Measurements from ENCODE around the gene PPP1R18. TPM values are rescaled to one million over a fixed set of nuclear protein-coding genes. Genes with fewer than 3 reads are reported as not detected.

Gene PPP1R18
- total and polyA plus RNA-seq, 9 of the 15 experiments (the other 6 are each of a cell fraction or from before 2014, with no cell fraction given) = 12.0 to 99.2 (median 42.6) TPM

DNA sequence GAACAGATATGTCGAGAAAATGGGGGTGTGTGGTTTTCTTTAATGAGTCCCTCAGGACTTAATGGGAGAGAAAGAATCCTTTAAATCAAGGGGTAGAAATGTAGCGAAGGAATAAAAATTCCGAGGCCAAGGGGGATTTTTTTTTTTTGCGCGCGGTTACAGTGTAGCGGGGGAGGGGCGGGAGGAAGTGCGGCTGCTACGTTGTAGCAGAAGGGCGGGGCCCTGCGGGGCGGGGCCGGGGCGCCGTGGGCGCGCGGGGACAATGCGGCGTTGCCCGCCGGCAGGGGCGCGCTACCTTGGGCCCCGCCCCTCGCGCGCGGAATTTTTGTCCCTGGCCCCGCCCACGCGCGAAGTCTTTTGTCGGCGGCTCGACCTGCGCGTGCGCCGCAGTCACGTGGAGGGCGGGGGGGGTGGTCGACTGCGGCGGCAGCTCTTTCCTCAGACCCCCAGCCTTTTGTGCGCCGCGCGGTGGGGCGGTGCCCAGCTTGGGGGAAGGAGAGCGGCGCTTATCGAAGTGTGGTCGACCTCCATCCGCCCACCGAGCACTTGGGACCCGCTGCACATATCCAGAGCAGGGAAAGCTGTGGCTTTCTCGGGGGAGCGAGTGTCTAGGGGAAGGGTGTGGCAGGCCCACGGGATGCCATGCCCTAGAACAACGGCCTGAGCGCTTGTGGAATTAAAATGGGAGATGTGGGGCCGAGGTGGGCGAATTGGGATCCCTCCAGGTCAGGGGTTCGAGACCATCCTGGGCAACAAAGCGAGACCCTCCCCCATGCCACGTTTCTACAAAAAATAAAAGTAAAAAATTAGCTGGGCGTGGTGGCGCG lies 35.0 kb upstream of the PPP1R18 start (continued):
- TF ChIP-seq KHSRP (IDR thresholded peaks at IDR 0.05) (no peak), ZNF282 (CRISPR knock-in tag; IDR thresholded peaks at IDR 0.05) (no peak), TBL1XR1 (IDR thresholded peaks at IDR 0.05; ENCODE audit: low read length in 2 of 2) (no peak), NRF1 (conservative IDR thresholded peaks at IDR 0.05 in 1 of 2, IDR thresholded peaks at IDR 0.05 in 1 of 2) (peak; percentile 95), PRPF4 (IDR thresholded peaks at IDR 0.05; ENCODE audit: insufficient read depth, low read depth, low read length, poor library complexity, severe bottlenecking) (peak; percentile 45), LARP7 (IDR thresholded peaks at IDR 0.05) (no peak), SREBF1 (IDR thresholded peaks at IDR 0.05; ENCODE audit: borderline replicate concordance, low read depth, low read length) (no peak), ASH1L (IDR thresholded peaks at IDR 0.05; ENCODE audit: borderline replicate concordance, low read depth, partially characterized antibody) (no peak), ZNF699 (CRISPR knock-in tag; IDR thresholded peaks at IDR 0.05; ENCODE audit: insufficient replicate concordance) (no peak), ZNF184 (CRISPR knock-in tag; IDR thresholded peaks at IDR 0.05) (no peak)
- TF ChIP-seq, protein P1, sequence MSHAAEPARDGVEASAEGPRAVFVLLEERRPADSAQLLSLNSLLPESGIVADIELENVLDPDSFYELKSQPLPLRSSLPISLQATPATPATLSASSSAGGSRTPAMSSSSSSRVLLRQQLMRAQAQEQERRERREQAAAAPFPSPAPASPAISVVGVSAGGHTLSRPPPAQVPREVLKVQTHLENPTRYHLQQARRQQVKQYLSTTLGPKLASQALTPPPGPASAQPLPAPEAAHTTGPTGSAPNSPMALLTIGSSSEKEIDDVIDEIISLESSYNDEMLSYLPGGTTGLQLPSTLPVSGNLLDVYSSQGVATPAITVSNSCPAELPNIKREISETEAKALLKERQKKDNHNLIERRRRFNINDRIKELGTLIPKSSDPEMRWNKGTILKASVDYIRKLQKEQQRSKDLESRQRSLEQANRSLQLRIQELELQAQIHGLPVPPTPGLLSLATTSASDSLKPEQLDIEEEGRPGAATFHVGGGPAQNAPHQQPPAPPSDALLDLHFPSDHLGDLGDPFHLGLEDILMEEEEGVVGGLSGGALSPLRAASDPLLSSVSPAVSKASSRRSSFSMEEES (CRISPR knock-in tag; IDR thresholded peaks at IDR 0.05) = peak; percentile 75
- TF ChIP-seq, protein P2, sequence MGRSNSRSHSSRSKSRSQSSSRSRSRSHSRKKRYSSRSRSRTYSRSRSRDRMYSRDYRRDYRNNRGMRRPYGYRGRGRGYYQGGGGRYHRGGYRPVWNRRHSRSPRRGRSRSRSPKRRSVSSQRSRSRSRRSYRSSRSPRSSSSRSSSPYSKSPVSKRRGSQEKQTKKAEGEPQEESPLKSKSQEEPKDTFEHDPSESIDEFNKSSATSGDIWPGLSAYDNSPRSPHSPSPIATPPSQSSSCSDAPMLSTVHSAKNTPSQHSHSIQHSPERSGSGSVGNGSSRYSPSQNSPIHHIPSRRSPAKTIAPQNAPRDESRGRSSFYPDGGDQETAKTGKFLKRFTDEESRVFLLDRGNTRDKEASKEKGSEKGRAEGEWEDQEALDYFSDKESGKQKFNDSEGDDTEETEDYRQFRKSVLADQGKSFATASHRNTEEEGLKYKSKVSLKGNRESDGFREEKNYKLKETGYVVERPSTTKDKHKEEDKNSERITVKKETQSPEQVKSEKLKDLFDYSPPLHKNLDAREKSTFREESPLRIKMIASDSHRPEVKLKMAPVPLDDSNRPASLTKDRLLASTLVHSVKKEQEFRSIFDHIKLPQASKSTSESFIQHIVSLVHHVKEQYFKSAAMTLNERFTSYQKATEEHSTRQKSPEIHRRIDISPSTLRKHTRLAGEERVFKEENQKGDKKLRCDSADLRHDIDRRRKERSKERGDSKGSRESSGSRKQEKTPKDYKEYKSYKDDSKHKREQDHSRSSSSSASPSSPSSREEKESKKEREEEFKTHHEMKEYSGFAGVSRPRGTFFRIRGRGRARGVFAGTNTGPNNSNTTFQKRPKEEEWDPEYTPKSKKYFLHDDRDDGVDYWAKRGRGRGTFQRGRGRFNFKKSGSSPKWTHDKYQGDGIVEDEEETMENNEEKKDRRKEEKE (IDR thresholded peaks at IDR 0.05; ENCODE audit: borderline replicate concordance in 1 of 2, control insufficient read depth in 1 of 2, low read depth in 2 of 2, low read length in 1 of 2) = peak in 1 of 2 experiments; percentile 82; a peak in 1 of 4 replicates
- TF ChIP-seq, protein P3, sequence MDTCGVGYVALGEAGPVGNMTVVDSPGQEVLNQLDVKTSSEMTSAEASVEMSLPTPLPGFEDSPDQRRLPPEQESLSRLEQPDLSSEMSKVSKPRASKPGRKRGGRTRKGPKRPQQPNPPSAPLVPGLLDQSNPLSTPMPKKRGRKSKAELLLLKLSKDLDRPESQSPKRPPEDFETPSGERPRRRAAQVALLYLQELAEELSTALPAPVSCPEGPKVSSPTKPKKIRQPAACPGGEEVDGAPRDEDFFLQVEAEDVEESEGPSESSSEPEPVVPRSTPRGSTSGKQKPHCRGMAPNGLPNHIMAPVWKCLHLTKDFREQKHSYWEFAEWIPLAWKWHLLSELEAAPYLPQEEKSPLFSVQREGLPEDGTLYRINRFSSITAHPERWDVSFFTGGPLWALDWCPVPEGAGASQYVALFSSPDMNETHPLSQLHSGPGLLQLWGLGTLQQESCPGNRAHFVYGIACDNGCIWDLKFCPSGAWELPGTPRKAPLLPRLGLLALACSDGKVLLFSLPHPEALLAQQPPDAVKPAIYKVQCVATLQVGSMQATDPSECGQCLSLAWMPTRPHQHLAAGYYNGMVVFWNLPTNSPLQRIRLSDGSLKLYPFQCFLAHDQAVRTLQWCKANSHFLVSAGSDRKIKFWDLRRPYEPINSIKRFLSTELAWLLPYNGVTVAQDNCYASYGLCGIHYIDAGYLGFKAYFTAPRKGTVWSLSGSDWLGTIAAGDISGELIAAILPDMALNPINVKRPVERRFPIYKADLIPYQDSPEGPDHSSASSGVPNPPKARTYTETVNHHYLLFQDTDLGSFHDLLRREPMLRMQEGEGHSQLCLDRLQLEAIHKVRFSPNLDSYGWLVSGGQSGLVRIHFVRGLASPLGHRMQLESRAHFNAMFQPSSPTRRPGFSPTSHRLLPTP (IDR thresholded peaks at IDR 0.05; ENCODE audit: borderline replicate concordance, extremely low read depth, insufficient read length) = no peak
- TF ChIP-seq, protein P4, sequence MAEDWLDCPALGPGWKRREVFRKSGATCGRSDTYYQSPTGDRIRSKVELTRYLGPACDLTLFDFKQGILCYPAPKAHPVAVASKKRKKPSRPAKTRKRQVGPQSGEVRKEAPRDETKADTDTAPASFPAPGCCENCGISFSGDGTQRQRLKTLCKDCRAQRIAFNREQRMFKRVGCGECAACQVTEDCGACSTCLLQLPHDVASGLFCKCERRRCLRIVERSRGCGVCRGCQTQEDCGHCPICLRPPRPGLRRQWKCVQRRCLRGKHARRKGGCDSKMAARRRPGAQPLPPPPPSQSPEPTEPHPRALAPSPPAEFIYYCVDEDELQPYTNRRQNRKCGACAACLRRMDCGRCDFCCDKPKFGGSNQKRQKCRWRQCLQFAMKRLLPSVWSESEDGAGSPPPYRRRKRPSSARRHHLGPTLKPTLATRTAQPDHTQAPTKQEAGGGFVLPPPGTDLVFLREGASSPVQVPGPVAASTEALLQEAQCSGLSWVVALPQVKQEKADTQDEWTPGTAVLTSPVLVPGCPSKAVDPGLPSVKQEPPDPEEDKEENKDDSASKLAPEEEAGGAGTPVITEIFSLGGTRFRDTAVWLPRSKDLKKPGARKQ (CRISPR knock-in tag; IDR thresholded peaks at IDR 0.05) = no peak
- TF ChIP-seq, protein P5, sequence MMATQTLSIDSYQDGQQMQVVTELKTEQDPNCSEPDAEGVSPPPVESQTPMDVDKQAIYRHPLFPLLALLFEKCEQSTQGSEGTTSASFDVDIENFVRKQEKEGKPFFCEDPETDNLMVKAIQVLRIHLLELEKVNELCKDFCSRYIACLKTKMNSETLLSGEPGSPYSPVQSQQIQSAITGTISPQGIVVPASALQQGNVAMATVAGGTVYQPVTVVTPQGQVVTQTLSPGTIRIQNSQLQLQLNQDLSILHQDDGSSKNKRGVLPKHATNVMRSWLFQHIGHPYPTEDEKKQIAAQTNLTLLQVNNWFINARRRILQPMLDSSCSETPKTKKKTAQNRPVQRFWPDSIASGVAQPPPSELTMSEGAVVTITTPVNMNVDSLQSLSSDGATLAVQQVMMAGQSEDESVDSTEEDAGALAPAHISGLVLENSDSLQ (IDR thresholded peaks at IDR 0.05) = no peak
